Measurements from ENCODE around the gene UPF3A. TPM values are rescaled to one million over a fixed set of nuclear protein-coding genes. Genes with fewer than 3 reads are reported as not detected.
"Not testable (repeated sequence)": the region's sequence is repeated elsewhere in the genome, so short reads cannot be mapped to it uniquely, and the experiment has no call there.

The UPF3A gene
- total RNA-seq, 2 experiments from 2014 or later, result 46.2 to 52.8 TPM

- DNase-seq, result no peak
- ChIA-PET CTCF (no interaction called here), POLR2A (no interaction called here)
- no peaks in the 10 kb centered on the region for H3K27me3 Mint-ChIP-seq
- H3K4me3 Mint-ChIP-seq, result no peak overlapping the region
- no peaks in the 10 kb centered on the region for H3K9me3 Mint-ChIP-seq
- peaks cover 29% of the 10 kb centered on the region for H3K36me3 Mint-ChIP-seq (ENCODE audit: low read depth)
- peaks cover 31% of the 10 kb centered on the region for H3K4me1 Mint-ChIP-seq
- no peak overlapping the region for H3K27ac Mint-ChIP-seq
Observed at GRCh38 chr13:114330086-114330485, 48.7 kb downstream of the UPF3A start.

GRCh38 chr13:114333881-114334280, 52.5 kb downstream of the UPF3A start:
- ChIA-PET CTCF (interaction anchor here (1.1 kb wide), 1 partner anchor 94 kb away, joined by 3 read pairs; no protein-coding TSS in a partner anchor), POLR2A (interaction anchor here (0.6 to 1.0 kb wide), 2 partner anchors 55 to 807 kb away, joined by 3 read pairs; no protein-coding TSS in a partner anchor)
- not testable (repeated sequence) for H3K27me3 Mint-ChIP-seq; DNase-seq; H3K36me3 Mint-ChIP-seq (ENCODE audit: low read depth); H3K27ac Mint-ChIP-seq; H3K9me3 Mint-ChIP-seq
- H3K4me1 Mint-ChIP-seq, result peaks cover 23% of the 10 kb centered on the region
- H3K4me3 Mint-ChIP-seq, result peak overlapping the region; percentile 26

GRCh38 chr13:114334305-114335053, 53.1 kb downstream of the UPF3A start:
- no peak overlapping the region for H3K27ac Mint-ChIP-seq
- POLR2A ChIA-PET, result interaction anchor here (1.0 kb wide), 2 partner anchors 53 to 55 kb away, joined by 3 to 4 read pairs; partner anchors contain the start of gene UPF3A
- peaks cover 6% of the 10 kb centered on the region for H3K27me3 Mint-ChIP-seq
- CTCF ChIA-PET, result interaction anchor here (1.0 to 1.1 kb wide), 2 partner anchors 66 to 94 kb away, joined by 3 read pairs; no protein-coding TSS in a partner anchor
- peaks cover 3% of the 10 kb centered on the region for H3K36me3 Mint-ChIP-seq (ENCODE audit: low read depth)
- H3K9me3 Mint-ChIP-seq, result no peaks in the 10 kb centered on the region
- peak overlapping the region; percentile 26 for H3K4me3 Mint-ChIP-seq
- H3K4me1 Mint-ChIP-seq, result peaks cover 27% of the 10 kb centered on the region
- DNase-seq, result no peak

- Mint-ChIP-seq H3K4me1 (peaks cover 43% of the 10 kb centered on the region), H3K27me3 (peaks cover 12% of the 10 kb centered on the region)
- ChIA-PET POLR2A (interaction anchor here (1.1 to 1.2 kb wide), 2 partner anchors 18 to 25 kb away, joined by 3 read pairs; no protein-coding TSS in a partner anchor), CTCF (interaction anchor here (0.6 to 1.5 kb wide), 2 partner anchors 11 to 47 kb away, joined by 3 read pairs; no protein-coding TSS in a partner anchor)
- not testable (repeated sequence) for H3K36me3 Mint-ChIP-seq (ENCODE audit: low read depth); H3K27ac Mint-ChIP-seq; DNase-seq; H3K9me3 Mint-ChIP-seq; H3K4me3 Mint-ChIP-seq
Observed at GRCh38 chr13:114336457-114336856, 55.1 kb downstream of the UPF3A start.

- POLR2A ChIA-PET, result interaction anchor here (1.9 kb wide), 1 partner anchor 59 kb away, joined by 4 read pairs; no protein-coding TSS in a partner anchor
- peaks cover 2% of the 10 kb centered on the region for H3K36me3 Mint-ChIP-seq (ENCODE audit: low read depth)
- peaks cover 36% of the 10 kb centered on the region for H3K4me1 Mint-ChIP-seq
- no peaks in the 10 kb centered on the region for H3K9me3 Mint-ChIP-seq
- H3K4me3 Mint-ChIP-seq, result no peak overlapping the region
- no peak for DNase-seq
- H3K27ac Mint-ChIP-seq, result no peak overlapping the region
- CTCF ChIA-PET, result interaction anchor here (1.4 to 2.7 kb wide), 3 partner anchors 15 to 58 kb away, joined by 3 to 8 read pairs (median 7); partner anchors contain the start of gene UPF3A
- H3K27me3 Mint-ChIP-seq, result peaks cover 28% of the 10 kb centered on the region
Observed at GRCh38 chr13:114338959-114339358, 57.6 kb downstream of the UPF3A start.

- ChIA-PET POLR2A (interaction anchor here (1.4 to 1.9 kb wide), 3 partner anchors 11 to 60 kb away, joined by 3 to 4 read pairs (median 3); no protein-coding TSS in a partner anchor), CTCF (interaction anchor here (0.6 to 2.7 kb wide), 7 partner anchors 10 to 116 kb away, joined by 3 to 8 read pairs (median 5); partner anchors contain the start of gene UPF3A)
- Mint-ChIP-seq H3K4me1 (peaks cover 27% of the 10 kb centered on the region), H3K27ac (peak overlapping the region; percentile 17), H3K27me3 (peaks cover 34% of the 10 kb centered on the region), H3K9me3 (no peaks in the 10 kb centered on the region), H3K36me3 (ENCODE audit: low read depth) (peaks cover 2% of the 10 kb centered on the region), H3K4me3 (no peak overlapping the region)
- DNase-seq, result peak; percentile 56
Observed at GRCh38 chr13:114339857-114340534, 58.6 kb downstream of the UPF3A start.

GRCh38 chr13:114341003-114341777, 59.8 kb downstream of the UPF3A start:
- Mint-ChIP-seq H3K36me3 (ENCODE audit: low read depth) (no peaks in the 10 kb centered on the region), H3K27ac (no peak overlapping the region), H3K4me3 (no peak overlapping the region), H3K27me3 (peaks cover 37% of the 10 kb centered on the region), H3K9me3 (no peaks in the 10 kb centered on the region), H3K4me1 (peaks cover 26% of the 10 kb centered on the region)
- CTCF ChIA-PET, result interaction anchor here (1.0 to 2.7 kb wide), 10 partner anchors 9 to 61 kb away, joined by 3 to 8 read pairs (median 4); partner anchors contain the start of gene UPF3A
- no peak for DNase-seq
- POLR2A ChIA-PET, result interaction anchor here (0.8 to 1.9 kb wide), 8 partner anchors 10 to 76 kb away, joined by 3 to 5 read pairs (median 3); no protein-coding TSS in a partner anchor

GRCh38 chr13:114347256-114347655, 65.9 kb downstream of the UPF3A start:
- DNase-seq; POLR2A ChIA-PET; H3K36me3 Mint-ChIP-seq (ENCODE audit: low read depth); H3K4me3 Mint-ChIP-seq; CTCF ChIA-PET; H3K4me1 Mint-ChIP-seq; H3K27ac Mint-ChIP-seq; H3K9me3 Mint-ChIP-seq: not testable (repeated sequence)
- H3K27me3 Mint-ChIP-seq, result peaks cover 65% of the 10 kb centered on the region

- H3K4me1 Mint-ChIP-seq; H3K27ac Mint-ChIP-seq; POLR2A ChIA-PET; H3K9me3 Mint-ChIP-seq; DNase-seq; H3K4me3 Mint-ChIP-seq; H3K36me3 Mint-ChIP-seq (ENCODE audit: low read depth): not testable (repeated sequence)
- H3K27me3 Mint-ChIP-seq, result peaks cover 31% of the 10 kb centered on the region
- CTCF ChIA-PET, result interaction anchor here (0.7 to 1.4 kb wide), 2 partner anchors 12 to 15 kb away, joined by 3 to 4 read pairs; no protein-coding TSS in a partner anchor
Observed at GRCh38 chr13:114352763-114353162, 71.4 kb downstream of the UPF3A start.

GRCh38 chr13:114353382-114353781, 72.0 kb downstream of the UPF3A start:
- CTCF ChIA-PET, result interaction anchor here (1.4 kb wide), 1 partner anchor 12 kb away, joined by 4 read pairs; no protein-coding TSS in a partner anchor
- POLR2A ChIA-PET; H3K36me3 Mint-ChIP-seq (ENCODE audit: low read depth); H3K9me3 Mint-ChIP-seq; H3K27ac Mint-ChIP-seq; DNase-seq; H3K4me1 Mint-ChIP-seq; H3K4me3 Mint-ChIP-seq: not testable (repeated sequence)
- peaks cover 25% of the 10 kb centered on the region for H3K27me3 Mint-ChIP-seq

Data from activated CD4-positive, alpha-beta memory T cell treated with anti-CD3 and anti-CD28 coated beads, Interleukin-2, amount 10 ng/mL, durations not matched to agents 7 days and 5 days (primary cell).